Duodenal mucosa (tissue), 2 donors: Measurements from ENCODE around the gene KCNQ2.

Source experiments
- H3K27ac ChIP-seq: one replicate; pipeline ENCODE4 v1.7.0; 2013; ENCODE audit warnings: low read depth, low read length
- H3K27me3 ChIP-seq, 2 donors: one replicate each; pipeline ENCODE4 v1.7.0; 2013; ENCODE audit warnings: low read length in 2 of 2, control low read depth in 1 of 2; ENCODE audit not compliant: insufficient read depth in 2 of 2, control insufficient read depth in 1 of 2
- H3K36me3 ChIP-seq, 2 donors: one replicate each; pipeline ENCODE4 v1.7.0; 2013; ENCODE audit warnings: low read length in 2 of 2, control low read depth in 1 of 2; ENCODE audit not compliant: insufficient read depth in 2 of 2, control insufficient read depth in 1 of 2
- H3K4me1 ChIP-seq, 2 donors: one replicate each; pipeline ENCODE4 v1.7.0; 2013; ENCODE audit warnings: low read length in 2 of 2, control low read depth in 1 of 2; ENCODE audit not compliant: insufficient read depth in 2 of 2, control insufficient read depth in 1 of 2
- H3K4me3 ChIP-seq, 2 donors: one replicate each; pipeline ENCODE4 v1.7.0; 2013; ENCODE audit warnings: low read length in 2 of 2, low read depth in 1 of 2
- H3K9ac ChIP-seq, 2 donors: one replicate each; pipeline ENCODE4 v1.7.0; 2013; ENCODE audit warnings: low read length in 2 of 2, low read depth in 1 of 2
- H3K9me3 ChIP-seq, 2 donors: one replicate each; pipeline ENCODE4 v1.7.0; 2013; ENCODE audit warnings: low read length in 2 of 2, control low read depth in 1 of 2; ENCODE audit not compliant: control insufficient read depth in 1 of 2

Gene KCNQ2

DNA sequence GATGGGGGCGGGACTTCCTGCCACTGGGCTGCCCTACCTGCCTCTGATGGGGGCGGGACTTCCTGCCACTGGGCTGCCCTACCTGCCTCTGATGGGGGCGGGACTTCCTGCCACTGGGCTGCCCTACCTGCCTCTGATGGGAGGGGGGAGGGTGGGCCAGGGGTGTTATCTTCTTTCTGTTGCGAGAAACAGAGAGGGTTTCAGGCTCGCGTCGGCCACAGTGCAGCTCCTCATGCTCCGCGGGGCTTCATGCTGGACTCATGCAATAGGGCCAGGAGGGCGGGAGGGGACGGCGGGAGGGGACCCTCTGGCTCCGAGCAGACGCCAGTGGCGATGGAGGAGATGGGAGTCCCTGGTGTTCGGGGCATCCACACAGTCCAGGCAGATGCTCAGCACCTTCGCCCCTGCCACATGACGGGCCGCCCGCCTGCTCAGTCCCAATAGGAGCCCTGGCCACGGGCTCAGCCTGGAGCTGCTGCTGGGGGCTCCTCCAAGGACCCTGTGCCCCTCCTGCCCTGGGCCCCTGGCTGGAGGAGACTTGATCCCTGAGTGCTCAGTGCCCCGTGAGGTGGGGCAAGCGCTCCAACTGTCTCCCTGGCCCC is 62.5 kb downstream of the KCNQ2 start:
- Histone ChIP-seq H3K27ac (no peak overlapping the region), H3K4me3 (no peak overlapping the region), H3K36me3 (no peaks in the 10 kb centered on the region), H3K27me3 (peaks cover 0 to 4% of the 10 kb centered on the region in 2 donors), H3K9me3 (no peaks in the 10 kb centered on the region), H3K9ac (no peak overlapping the region), H3K4me1 (no peaks in the 10 kb centered on the region)

DNA sequence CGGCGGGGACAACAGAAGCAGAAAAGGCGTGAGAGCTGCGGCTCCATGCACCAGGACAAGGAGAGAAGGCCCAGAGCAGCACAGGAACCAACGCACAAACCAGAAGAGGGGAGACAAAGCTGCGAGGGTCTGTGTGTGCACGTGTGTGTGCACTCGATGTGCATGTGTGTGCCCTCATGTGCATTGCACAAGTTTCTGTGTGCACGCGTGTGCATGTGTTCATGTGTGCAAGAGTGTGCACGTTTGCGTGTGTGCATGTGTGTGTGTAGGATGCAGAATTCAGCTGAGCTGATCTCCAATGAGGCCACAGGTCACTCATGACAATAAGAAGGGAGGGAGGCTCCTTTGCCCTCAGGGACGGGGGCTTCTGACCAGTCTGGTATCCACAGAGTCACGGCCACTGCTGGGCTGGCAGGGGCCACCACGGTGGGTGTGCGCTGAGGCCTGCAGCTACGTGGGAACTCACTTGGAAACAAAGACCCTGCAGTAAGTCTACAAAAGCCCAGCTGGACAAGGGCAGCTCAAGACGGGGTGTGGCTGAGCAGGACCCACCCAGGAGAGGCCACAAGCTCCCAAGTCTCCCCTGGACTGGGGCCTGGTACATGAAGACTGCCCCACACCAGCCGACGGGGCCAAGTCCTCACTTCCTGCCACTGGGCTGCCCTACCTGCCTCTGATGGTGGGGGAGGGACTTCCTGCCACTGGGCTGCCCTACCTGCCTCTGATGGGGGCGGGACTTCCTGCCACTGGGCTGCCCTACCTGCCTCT is 63.2 kb downstream of the KCNQ2 start:
- Histone ChIP-seq H3K27me3 (peaks cover 0 to 4% of the 10 kb centered on the region in 2 donors), H3K27ac (no peak overlapping the region), H3K4me1 (no peaks in the 10 kb centered on the region), H3K4me3 (no peak overlapping the region), H3K36me3 (no peaks in the 10 kb centered on the region), H3K9me3 (no peaks in the 10 kb centered on the region), H3K9ac (no peak overlapping the region)

DNA sequence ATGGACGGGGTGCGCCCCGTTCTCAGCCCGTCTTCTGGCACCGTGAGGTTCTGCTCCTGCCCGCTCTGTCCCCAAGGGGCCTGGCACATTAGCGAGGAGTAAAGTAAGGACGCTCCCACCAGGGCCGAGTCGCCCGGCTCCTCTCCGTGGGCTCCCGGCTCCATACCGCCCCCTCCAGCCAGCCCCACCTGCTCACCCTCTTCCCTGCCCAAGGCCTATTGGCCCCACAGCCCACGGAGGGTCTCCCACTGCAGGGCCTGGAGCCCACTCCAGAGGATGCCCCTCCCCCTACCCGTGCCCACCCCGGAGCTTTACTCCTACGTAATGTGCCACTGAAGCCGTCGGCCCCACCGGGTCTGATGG is 63.8 kb downstream of the KCNQ2 start:
- Histone ChIP-seq H3K27ac (no peak overlapping the region), H3K9ac (no peak overlapping the region), H3K4me3 (no peak overlapping the region), H3K36me3 (no peaks in the 10 kb centered on the region), H3K9me3 (no peaks in the 10 kb centered on the region), H3K27me3 (peaks cover 0 to 4% of the 10 kb centered on the region in 2 donors), H3K4me1 (no peaks in the 10 kb centered on the region)

DNA sequence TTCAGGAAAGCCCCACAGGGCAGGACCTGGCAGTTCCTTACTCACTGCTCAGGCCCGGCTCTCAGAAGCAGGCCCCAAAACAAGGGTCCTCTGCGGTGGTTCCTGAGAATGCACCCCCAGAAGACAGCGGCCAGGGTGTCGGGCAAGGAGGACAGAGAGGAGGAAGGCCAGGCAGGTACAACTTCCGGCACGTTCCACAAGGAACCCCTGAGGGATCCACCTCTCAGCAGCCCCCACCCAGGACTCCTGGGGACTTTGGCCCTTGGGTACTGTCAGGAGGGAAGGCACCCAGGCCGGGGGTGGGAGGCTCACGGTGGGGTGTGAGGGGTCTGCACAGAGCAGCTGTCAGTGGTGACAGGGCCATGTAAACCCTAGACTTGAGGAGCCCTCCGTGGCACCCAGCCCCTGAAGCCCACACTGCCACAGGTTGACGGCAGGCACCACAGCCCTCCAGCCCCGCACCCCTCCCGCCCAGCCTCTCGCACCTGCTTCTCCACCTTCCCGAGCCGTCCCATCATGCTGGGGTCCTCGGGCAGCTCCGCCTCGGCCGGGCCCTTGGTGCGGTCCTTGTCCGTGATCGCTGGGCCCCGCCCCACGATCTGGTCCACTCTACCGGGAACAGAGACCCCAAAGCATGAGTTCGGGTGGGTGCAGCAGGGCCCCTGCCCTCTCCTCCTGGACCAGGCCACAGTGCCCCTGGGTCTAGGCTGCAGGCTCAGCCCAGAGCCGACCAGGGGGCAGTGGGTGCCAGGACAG is 64.3 kb downstream of the KCNQ2 start:
- no peak overlapping the region for H3K27ac ChIP-seq
- no peaks in the 10 kb centered on the region for H3K9me3 ChIP-seq
- H3K4me3 ChIP-seq: no peak overlapping the region
- H3K4me1 ChIP-seq: no peaks in the 10 kb centered on the region
- H3K36me3 ChIP-seq: no peaks in the 10 kb centered on the region
- H3K27me3 ChIP-seq: peaks cover 0 to 4% of the 10 kb centered on the region in 2 donors
- no peak overlapping the region for H3K9ac ChIP-seq

DNA sequence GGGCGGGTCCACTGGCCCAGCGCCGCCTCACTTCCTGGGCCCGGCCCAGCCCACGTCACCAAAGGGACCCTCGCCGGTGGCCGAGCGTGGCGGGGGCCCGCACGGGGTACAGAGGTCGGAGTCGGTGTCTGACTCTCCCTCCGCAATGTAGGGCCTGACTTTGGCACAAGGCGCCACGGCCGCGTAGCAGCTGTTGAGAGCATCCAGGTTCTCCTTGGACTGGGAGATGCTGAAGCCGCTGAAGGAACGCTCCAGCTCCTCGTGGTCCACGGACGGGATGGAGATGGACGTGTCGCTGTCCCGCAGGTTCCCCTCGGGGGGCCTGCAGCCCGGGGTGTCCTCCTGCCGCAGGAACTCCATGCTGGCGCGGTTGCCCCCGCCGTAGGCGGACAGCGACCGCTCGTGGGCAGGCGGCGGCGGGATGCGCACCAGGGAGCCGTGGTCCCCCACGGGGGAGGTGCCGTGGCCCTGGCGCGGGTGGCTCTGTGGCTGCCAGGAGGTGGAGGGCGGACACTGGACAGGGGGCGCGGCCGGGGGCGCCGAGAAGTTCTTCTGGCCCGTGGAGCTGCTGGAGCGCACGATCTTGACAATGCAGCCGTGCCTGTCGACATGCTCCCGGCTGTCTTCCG is 65.7 kb downstream of the KCNQ2 start:
- Histone ChIP-seq H3K27ac (no peak overlapping the region), H3K4me3 (no peak overlapping the region), H3K9me3 (no peaks in the 10 kb centered on the region), H3K4me1 (no peaks in the 10 kb centered on the region), H3K9ac (no peak overlapping the region), H3K27me3 (no peaks in the 10 kb centered on the region), H3K36me3 (no peaks in the 10 kb centered on the region)

DNA sequence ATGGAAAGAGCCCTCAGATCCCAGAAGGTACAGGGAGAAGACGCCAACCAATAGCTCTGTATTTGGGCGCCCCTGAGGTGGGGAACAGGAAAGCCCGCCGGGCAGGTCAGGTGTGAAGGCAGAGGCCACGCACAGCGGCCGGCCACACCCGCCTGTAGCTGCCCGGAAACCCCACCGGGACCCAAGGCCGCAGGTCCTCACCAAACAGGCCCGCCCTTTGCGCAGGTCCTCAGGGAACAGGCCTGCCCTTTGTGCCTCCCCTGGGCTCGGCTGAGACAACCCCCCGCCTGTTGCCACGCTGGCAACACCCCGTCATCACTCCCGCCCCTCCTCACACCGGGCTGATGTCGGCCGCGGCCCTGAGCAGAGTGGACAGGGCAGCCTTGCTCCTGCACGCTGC is 66.4 kb downstream of the KCNQ2 start:
- Histone ChIP-seq H3K9ac (no peak overlapping the region), H3K9me3 (no peaks in the 10 kb centered on the region), H3K4me1 (no peaks in the 10 kb centered on the region), H3K27me3 (no peaks in the 10 kb centered on the region), H3K27ac (no peak overlapping the region), H3K36me3 (no peaks in the 10 kb centered on the region), H3K4me3 (no peak overlapping the region)

DNA sequence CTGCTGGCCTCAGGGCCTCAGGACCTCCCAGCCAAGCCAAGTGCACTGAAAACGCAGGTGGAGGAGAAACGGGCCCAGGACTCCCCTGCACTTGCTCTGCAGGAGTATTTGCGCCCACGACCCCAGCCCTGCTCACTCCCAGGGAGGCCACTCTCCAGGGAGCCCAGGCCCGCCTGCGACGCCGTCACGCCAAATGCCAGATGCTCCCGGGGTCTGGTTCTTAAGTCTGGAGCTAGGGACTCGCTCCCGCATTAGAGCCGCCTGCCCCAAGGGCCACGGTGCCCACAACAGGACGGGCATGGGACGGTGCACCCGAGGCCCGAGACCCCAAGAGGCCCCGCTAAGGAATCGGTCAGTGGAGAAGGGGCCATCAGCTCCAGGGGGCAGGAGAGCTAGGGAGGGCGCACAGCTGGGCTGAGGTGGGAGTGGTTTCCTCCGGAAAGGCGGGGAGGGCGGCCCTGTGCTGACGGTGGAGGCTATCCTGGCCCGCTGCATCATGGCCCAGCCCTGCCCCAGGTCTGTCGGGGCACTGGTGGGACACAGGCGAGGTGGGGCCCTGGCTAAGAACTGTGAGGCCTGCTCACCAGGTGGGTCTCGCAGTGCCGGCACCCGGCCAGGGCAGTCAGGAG is 67.2 kb downstream of the KCNQ2 start:
- Histone ChIP-seq H3K27ac (no peak overlapping the region), H3K9ac (no peak overlapping the region), H3K36me3 (no peaks in the 10 kb centered on the region), H3K27me3 (no peaks in the 10 kb centered on the region), H3K9me3 (no peaks in the 10 kb centered on the region), H3K4me1 (no peaks in the 10 kb centered on the region), H3K4me3 (no peak overlapping the region)

DNA sequence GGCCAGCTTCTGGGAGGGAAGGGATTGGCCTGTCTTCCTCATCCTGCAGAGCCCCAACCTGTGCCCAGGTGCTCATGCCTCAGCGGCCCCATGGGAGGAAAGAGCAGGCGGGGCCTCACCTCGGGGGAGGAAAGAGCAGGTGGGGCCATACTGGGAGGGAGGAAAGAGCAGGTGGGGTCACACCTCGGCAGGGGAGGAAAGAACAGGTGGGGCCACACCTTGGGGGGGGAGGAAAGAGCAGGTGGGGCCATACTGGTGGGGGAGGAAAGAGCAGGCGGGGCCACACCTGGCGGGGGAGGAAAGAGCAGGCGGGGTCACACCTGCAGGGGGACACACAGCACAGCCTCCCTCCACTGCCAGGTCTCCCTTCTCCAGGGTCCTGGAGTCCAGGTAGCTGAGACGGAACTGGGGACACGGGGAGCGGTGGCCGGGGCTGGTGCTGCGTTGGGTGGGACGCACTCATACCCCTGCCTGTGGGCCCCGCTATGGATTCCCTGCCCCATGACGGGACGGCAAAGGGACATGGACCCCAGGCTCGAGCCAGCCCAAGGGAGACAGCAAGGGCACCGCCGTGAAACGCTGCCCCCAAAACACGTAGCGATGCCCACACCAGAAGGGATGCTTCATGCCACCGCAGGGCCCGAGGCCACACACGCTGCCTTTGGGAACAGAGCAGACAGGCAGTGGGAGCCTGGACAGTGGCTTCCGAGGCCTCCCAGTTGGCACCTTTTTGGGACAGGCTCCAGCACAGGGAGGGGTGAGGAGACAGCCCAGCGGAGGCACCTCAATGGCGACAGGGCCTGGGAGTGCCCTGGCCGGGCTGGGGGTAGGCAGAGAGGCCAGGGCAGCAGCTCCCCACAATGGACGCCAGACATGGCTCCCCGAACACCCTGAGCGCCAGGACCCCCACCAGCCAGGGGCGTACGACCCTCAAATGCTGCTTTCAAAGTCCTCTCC is 68.0 kb downstream of the KCNQ2 start:
- no peak overlapping the region for H3K9ac ChIP-seq
- H3K27me3 ChIP-seq: no peaks in the 10 kb centered on the region
- no peaks in the 10 kb centered on the region for H3K9me3 ChIP-seq
- H3K27ac ChIP-seq: no peak overlapping the region
- no peaks in the 10 kb centered on the region for H3K36me3 ChIP-seq
- H3K4me3 ChIP-seq: no peak overlapping the region
- H3K4me1 ChIP-seq: no peaks in the 10 kb centered on the region

DNA sequence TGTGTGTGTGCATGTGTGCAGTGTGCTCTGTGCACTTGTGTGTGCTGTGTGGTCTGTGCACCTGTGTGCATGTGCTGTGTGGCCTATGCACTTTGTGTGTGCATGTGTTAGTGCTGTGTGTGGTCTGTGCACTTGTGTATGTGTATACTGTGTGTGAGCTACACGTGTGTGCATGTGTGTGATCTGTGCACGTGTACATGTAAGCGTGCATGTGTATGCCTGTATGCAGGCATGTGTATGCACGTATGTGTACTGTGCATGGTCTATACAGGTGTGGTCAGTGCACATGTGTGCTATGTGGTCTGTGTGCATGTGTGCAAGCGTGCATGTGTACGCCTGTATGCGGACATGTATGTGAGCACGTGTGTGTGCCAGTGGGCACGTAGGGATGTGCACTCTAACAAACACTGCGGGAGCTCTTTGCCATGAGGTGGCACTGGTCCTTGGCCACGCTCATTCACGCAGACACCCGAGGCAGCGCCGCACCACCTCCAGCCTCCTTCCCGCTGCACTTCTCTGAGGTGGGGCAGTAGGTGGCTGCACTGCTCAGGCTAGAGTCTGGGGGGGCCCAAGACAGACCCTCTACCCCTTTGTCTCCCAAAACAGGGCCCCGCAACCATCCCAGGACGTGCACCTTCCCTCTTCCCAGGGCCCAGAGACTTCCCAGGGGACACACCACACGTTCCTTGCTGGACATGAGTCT is 68.9 kb downstream of the KCNQ2 start:
- no peaks in the 10 kb centered on the region for H3K27me3 ChIP-seq
- no peak overlapping the region for H3K27ac ChIP-seq

More for the DNA sequence above, 68.9 kb downstream of the KCNQ2 start:
- Histone ChIP-seq H3K9ac (no peak overlapping the region), H3K4me3 (no peak overlapping the region), H3K4me1 (no peaks in the 10 kb centered on the region), H3K36me3 (no peaks in the 10 kb centered on the region), H3K9me3 (no peaks in the 10 kb centered on the region)
